ENCODE data around the gene STXBP5.

- TF ChIP-seq CTCF (IDR thresholded peaks at IDR 0.05), result no peak
- no peak for TF ChIP-seq POLR2A (IDR thresholded peaks at IDR 0.05)
These were observed 16.1 kb downstream of the STXBP5 start for GRCh38 chr6:147220345-147220744.

Measured in esophagus squamous epithelium (tissue), 4 donors.